ENCODE measurements around the gene IL17RC.
"Not testable (repeated sequence)": the region's sequence is repeated elsewhere in the genome, so short reads cannot be mapped to it uniquely, and the experiment has no call there.

Gene IL17RC

GRCh38 chr3:9917820-9918219 is 922 bp downstream of the IL17RC start:
- DNase-seq, result no peak

- no peak for DNase-seq
These were observed 1.6 kb downstream of the IL17RC start for GRCh38 chr3:9918261-9919038.

- no peak for DNase-seq
These were observed 11.3 kb downstream of the IL17RC start for GRCh38 chr3:9928158-9928557.

GRCh38 chr3:9930804-9931418 is 14.0 kb downstream of the IL17RC start:
- DNase-seq, result no peak

GRCh38 chr3:9932535-9932842 is 15.6 kb downstream of the IL17RC start:
- DNase-seq, result no peak

GRCh38 chr3:9932843-9933560 is 16.1 kb downstream of the IL17RC start:
- DNase-seq, result peak; percentile 93

- DNase-seq, result peak; percentile 98
These were observed 16.8 kb downstream of the IL17RC start, which contains the start of gene CRELD1 for GRCh38 chr3:9933561-9934234. Gene CRELD1, plus strand, starts transcription at chr3:9933834. Its CDS starts 605 bp downstream, at chr3:9934439.

- no peak for DNase-seq
These were observed 17.3 kb downstream of the IL17RC start for GRCh38 chr3:9934235-9934621.

- DNase-seq, result no peak
These were observed 18.1 kb downstream of the IL17RC start for GRCh38 chr3:9934993-9935392.

- no peak for DNase-seq
These were observed 19.1 kb downstream of the IL17RC start for GRCh38 chr3:9935966-9936510.

- DNase-seq, result no peak
These were observed 20.8 kb downstream of the IL17RC start for GRCh38 chr3:9937486-9938238.

- DNase-seq, result no peak
These were observed 22.1 kb downstream of the IL17RC start for GRCh38 chr3:9938966-9939365.

- not testable (repeated sequence) for DNase-seq
These were observed 23.0 kb downstream of the IL17RC start for GRCh38 chr3:9939906-9940305.

- DNase-seq, result no peak
These were observed 23.8 kb downstream of the IL17RC start for GRCh38 chr3:9940746-9941145.

- DNase-seq, result no peak
These were observed 25.3 kb downstream of the IL17RC start for GRCh38 chr3:9942164-9942563.

GRCh38 chr3:9942934-9943690 is 26.2 kb downstream of the IL17RC start:
- DNase-seq, result no peak

- DNase-seq, result no peak
These were observed 27.4 kb downstream of the IL17RC start for GRCh38 chr3:9944271-9944670.

- DNase-seq, result no peak
These were observed 28.5 kb downstream of the IL17RC start for GRCh38 chr3:9945358-9945757.

- peak; percentile 86 for DNase-seq
These were observed 29.5 kb downstream of the IL17RC start for GRCh38 chr3:9946112-9947024.
